DMS53 treated with DMSO at 0.1 percent for 48 hours (cell line): ENCODE measurements around the gene TNFSF13.
"Not testable (repeated sequence)": the region's sequence is repeated elsewhere in the genome, so short reads cannot be mapped to it uniquely, and the experiment has no call there.

Experiments used
- DNase-seq: peaks from one replicate; lab custom pipeline; 2025; ENCODE audit not compliant: unreplicated experiment; lab: John Stamatoyannopoulos, UW

TNFSF13 gene

DNA sequence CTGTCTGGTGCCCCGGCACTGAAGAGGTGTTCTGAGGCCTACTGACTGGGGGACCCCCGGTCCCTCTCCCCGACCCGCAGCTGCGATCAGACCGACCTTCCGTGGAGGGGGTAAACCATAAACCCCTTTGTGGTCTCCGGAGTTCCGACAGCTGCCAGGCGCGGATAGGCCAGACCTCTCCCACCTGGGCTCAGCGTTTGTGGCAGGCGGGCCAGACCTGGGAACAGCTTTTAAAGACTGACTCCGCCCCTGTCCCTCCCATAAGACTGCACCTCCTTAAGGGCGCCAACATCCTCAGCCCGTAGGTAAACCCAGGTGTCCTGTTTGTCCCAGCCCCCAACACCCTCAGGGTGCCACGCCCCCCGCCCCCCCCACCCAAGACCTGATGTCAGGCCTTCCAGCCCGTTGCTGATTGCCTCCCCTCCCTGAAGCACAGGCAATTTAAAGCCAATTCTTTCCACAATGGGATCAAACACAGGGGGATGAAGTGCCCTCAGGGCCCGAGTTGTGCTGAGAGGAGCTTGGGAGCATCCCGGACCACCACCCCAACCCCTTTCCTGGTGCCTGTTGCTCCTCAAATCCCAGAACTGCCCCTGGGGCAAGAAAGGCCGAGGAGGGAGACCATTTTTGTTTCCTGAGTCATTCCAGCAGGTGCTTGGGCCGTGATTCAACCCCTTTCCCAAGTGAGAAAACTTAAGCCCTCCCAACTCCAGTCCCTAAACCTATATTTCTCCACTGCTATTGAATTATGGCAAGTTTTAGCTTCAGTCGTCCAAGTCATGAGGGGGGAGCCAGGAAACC is 31.5 kb downstream of the TNFSF13 start, which contains the start of gene SOX15:
Gene SOX15, minus strand, starts transcription at position 204 of the 801 bp plus-strand sequence. CDS start 418 bp downstream, outside the sequence.
- DNase-seq: no peak

DNA sequence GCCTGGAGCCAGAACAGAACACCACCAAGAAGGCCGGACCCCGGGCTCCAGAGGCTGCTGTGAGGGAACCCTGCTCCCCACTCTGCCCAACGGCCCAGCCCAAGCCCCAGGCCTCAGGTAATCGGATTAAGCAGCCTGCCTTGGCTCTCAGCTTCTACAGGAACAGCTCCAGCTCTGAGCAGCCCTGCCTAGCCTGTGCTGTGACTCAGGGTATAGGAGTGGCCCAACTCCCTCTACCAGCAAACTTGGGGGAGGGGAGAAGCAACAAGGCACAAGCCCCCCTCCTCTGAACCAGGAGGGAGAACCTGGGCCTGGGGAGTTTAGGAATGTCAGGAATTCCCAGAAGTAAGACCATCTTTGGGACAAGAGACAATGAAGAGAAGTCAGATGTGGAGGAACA is 32.2 kb downstream of the TNFSF13 start:
- DNase-seq: no peak

DNA sequence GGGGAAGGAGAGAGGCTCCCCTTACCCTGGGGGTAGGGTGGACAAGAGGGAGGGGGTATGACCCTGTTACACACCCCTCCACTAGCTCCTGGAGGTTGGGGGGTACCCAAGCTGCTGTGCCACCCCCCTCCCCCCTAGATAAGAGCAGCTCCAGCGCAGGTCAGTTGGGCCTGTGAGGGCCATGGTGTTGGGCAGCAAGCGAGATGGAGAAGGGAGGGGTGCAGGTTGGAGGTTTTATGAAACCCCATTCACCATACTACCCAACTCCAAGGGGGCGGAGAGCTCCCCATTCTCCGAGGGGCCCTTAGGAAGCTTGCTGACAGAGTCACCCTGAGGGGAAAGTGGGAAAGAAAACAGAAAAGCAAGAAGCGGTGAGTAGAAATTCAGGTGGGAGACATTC is 33.0 kb downstream of the TNFSF13 start:
- no peak for DNase-seq

DNA sequence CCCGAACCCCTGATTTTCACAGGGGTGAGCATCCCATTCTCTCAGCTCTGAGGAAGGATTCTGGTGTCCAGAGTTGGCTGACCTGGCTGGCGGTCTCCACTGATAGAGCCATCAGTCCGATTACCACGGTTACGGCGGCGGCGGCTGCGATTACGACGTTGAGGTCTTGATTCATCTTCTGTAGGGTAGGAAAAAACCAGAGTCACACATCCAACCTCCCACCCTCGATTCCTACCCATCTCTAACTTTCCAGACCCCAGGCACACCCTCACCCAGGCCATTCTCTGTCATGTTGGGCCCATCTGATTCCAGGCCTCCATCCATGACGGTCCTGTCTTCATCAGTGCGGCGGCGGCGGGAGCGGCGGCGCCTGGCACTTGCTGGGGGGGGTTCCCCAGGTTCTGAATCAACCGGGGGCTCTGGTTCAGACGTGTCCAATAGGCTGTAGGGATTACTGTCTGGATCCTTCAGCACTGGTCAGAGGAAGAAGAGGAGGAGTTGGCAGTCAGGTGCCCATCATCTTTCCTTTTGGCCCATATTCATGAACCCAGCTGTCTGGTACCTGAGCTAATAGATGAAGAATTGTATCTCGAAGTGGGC is 34.0 kb downstream of the TNFSF13 start:
- DNase-seq: no peak

DNA sequence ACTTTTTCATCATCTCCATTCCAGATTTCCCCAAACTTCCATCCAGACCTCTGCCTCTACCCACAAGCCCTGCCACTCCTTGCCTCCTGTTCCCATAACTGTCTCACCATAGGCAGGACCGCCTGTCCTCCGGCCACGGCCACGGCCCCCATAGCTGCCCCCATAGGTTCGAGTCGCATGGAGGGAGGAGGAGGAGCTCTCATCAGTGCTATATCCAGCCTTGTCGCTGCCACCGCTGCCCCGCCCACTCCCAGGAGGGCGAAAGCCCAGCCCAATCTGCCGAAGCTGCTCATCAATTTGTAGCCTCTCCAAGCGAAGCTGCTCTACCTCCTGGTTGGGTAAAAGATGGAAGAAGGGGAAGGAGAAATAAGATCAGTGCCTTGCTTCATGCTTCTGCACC is 34.7 kb downstream of the TNFSF13 start:
- no peak for DNase-seq

DNA sequence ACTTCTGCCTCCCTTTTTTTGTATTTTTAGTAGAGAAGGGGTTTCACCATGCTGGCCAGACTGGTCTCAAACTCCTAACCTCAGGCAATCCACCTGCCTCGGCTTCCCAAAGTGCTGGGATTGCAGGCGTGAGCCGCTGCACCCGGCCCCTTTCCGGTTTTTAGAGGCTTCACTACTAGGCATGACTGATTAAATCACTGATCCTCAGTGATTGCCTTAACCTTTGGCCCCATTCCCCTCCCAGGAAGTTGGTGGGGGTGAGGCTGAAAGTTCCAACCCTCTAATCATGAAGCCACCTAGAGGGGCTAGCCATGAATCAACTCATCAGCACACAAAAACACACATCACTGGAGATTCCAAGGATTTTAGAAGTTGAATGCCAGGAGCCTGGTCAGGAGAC is 39.0 kb downstream of the TNFSF13 start:
- not testable (repeated sequence) for DNase-seq

DNA sequence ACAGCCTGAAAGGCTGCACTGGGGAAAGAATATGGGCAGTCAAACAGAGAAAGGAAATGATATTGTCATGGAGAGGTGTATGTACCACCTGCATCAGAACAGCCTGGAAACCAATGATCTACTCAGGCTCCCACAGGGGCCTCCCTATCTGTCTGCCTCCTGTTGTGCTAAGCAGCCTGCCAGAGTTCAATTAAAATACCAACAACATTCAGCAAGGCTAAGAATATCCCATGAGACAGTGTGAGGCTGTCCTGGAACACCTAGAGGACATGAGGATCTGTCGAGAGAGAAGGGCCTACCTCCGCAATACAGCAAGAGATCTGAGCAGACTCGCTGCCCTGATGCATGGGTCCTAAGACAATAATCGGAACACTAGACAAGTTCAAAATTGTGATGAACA is 47.7 kb downstream of the TNFSF13 start:
- no peak for DNase-seq

DNA sequence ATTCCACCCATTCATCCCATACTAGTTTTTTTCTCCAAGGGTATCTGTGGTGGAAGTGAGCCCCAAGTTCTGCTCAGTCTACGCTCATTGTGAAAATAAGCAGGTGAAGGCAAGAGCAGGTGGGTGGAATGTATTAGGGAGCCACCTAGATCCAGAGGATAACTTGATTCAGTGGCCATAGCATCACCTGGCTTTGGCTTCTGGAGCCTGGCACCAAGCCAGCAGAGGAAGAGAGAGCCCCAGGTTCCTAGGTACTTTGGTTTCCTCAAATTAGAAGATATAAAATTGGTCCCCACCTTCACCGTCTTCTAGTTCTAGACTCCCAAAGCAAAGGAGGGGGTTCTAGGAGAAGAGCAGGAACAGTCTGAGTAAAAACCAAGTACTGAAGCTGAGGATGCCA is 52.1 kb downstream of the TNFSF13 start:
- DNase-seq: no peak
